OCI-LY7 (cell line): ENCODE results near the gene LRRC37A2. TPM values are rescaled to one million over a fixed set of nuclear protein-coding genes. Genes with fewer than 3 reads are reported as not detected.
"Not testable (repeated sequence)": the region's sequence is repeated elsewhere in the genome, so short reads cannot be mapped to it uniquely, and the experiment has no call there.

Source experiments
- Bru-seq: library from RNA; stranded (reverse); fragments of 400-500 nt; gene quantifications from one replicate; lab custom pipeline; 2021; lab: Mats Ljungman, UMichigan
- BruChase-seq, 2 experiments: library from RNA; stranded (reverse); fragments of 400-500 nt; gene quantifications; one replicate each; lab custom pipeline; 2021; lab: Mats Ljungman, UMichigan
- BruUV-seq: library from RNA; stranded (reverse); fragments of 400-500 nt; replicated peaks from 2 replicates; lab custom pipeline; 2021; lab: Mats Ljungman, UMichigan
- CTCF ChIA-PET: fragments of 300-600 bp; sonication (Branson Sonifier 250); formaldehyde crosslinking; loops from one replicate; lab custom pipeline; 2022; ENCODE audit warnings: antibody characterized with exemption; ENCODE audit not compliant: unreplicated experiment; lab: Charles Lee
- POLR2A ChIA-PET: fragments of 300-600 bp; sonication (Branson Sonifier 250); formaldehyde crosslinking; loops from one replicate; lab custom pipeline; 2022; ENCODE audit warnings: antibody characterized with exemption; lab: Charles Lee
- DNase-seq: peaks from one replicate; pipeline ENCODE4 v3.0.0-alpha.2; 2015; ENCODE audit warnings: low spot score
- H2AFZ ChIP-seq: fragments of 200-600 bp; sonication (generic), shearing (Covaris generic); 2 replicates; pipeline ENCODE4 v1.6.1; 2014; ENCODE audit warnings: mild to moderate bottlenecking, antibody characterized with exemption, low read length, moderate library complexity
- H3K27ac ChIP-seq: fragments of 200-600 bp; sonication (generic); 2 replicates; pipeline ENCODE4 v1.5.1; 2014; ENCODE audit warnings: mixed run types, low read depth, mild to moderate bottlenecking, moderate library complexity, low read length, inconsistent platforms; ENCODE audit not compliant: poor library complexity, severe bottlenecking
- H3K36me3 ChIP-seq: fragments of 200-600 bp; sonication (generic); 2 replicates; pipeline ENCODE4 v1.6.1; 2014; ENCODE audit warnings: mild to moderate bottlenecking, antibody characterized with exemption, low read length, moderate library complexity, mixed read lengths; ENCODE audit not compliant: insufficient read depth
- H3K4me1 ChIP-seq: fragments of 200-600 bp; sonication (generic); 2 replicates; pipeline ENCODE4 v1.5.1; 2014; ENCODE audit warnings: mild to moderate bottlenecking, low read length; ENCODE audit not compliant: insufficient read depth, poor library complexity, severe bottlenecking
- H3K4me2 ChIP-seq: fragments of 200-600 bp; sonication (generic); 2 replicates; pipeline ENCODE4 v1.6.1; 2014; ENCODE audit warnings: mild to moderate bottlenecking, low read length
- H3K4me3 ChIP-seq: fragments of 200-600 bp; sonication (generic); 2 replicates; pipeline ENCODE4 v1.5.1; 2014; ENCODE audit warnings: mild to moderate bottlenecking, low read depth, low read length; ENCODE audit not compliant: poor library complexity, severe bottlenecking
- H3K79me2 ChIP-seq: fragments of 200-600 bp; sonication (generic); 2 replicates; pipeline ENCODE4 v1.6.1; 2016; ENCODE audit warnings: low read depth, mild to moderate bottlenecking, low read length, moderate library complexity, mixed read lengths; ENCODE audit not compliant: insufficient read depth
- H3K9me2 ChIP-seq: fragments of 200-600 bp; sonication (generic); 2 replicates; pipeline ENCODE4 v1.6.1; 2016; ENCODE audit warnings: mild to moderate bottlenecking, low read length, mixed read lengths; ENCODE audit not compliant: insufficient read depth
- H3K9me3 ChIP-seq: fragments of 200-600 bp; sonication (generic); 2 replicates; pipeline ENCODE4 v1.6.1; 2014; ENCODE audit warnings: mild to moderate bottlenecking, mixed run types, low read length, mixed read lengths
- H4K20me1 ChIP-seq: fragments of 200-600 bp; sonication (generic); 2 replicates; pipeline ENCODE4 v1.6.1; 2014; ENCODE audit warnings: mild to moderate bottlenecking, antibody characterized with exemption, low read length, moderate library complexity, mixed read lengths; ENCODE audit not compliant: insufficient read depth
- intact Hi-C: fragments of 100-400 bp; cut with micrococcal nuclease; formaldehyde crosslinking; loops from one replicate; pipeline ENCODE4 v1.10.0; 2022; ENCODE audit not compliant: unreplicated experiment
- long read RNA-seq: library from polyadenylated mRNA; stranded (forward); transcript quantifications from one replicate; pipeline ENCODE4 v2.0.0, GENCODE V29; 2022
- total RNA-seq, 2 experiments: library from RNA; depleted of rRNA in 1 of 2; stranded (reverse); fragments of >200 nt in 1 of 2; shearing (Covaris generic) in 1 of 2; gene quantifications; 2 replicates each; pipeline ENCODE4 v1.2.3, GENCODE V29; 2014 to 2022

The LRRC37A2 gene
- total RNA-seq (2014; rRNA removed; shearing (Covaris generic)) (21.5 and 21.6 TPM in 2 replicates), total RNA-seq (2022) (20.9 and 21.0 TPM in 2 replicates), Bru-seq, nascent RNA (percentile 71 among the genes with signal in this experiment), BruChase-seq, experiment 1, labeled RNA remaining after a 6-hour chase (percentile 76 among the genes with signal in this experiment), BruChase-seq, experiment 2, labeled RNA remaining after a 2-hour chase (percentile 78 among the genes with signal in this experiment)
- long read RNA-seq, full-length matches to known transcripts, result 2 of 27 reads
- long read RNA-seq, partial matches to known transcripts, result 2 of 27 reads
- long read RNA-seq, other reads (novel, unspliced or antisense), result 23 of 27 reads

DNA sequence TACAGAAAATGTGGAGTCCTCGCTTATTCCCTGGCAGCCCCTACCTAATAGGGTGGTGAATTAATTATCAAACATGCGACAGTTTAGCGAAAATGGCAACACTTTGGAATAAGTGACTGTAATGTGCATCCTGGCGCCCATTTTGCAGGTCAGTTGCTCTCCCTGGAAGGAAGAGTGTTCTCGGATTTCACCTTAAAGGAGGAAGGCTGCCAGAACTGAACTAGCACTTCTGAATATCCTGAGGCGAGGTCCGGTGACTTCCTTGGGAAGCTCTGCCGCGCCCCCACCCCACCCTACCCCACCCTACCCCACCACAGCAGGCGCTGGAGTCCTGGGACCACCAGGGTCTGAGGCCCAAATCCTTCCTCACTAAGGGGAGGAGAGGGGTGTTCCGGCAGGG is at the start of gene LRRC37A2:
Gene LRRC37A2, plus strand, starts transcription at position 301 of the 400 bp plus-strand sequence. CDS start 245 bp downstream, outside the sequence.
- POLR2A ChIA-PET, CTCF ChIA-PET: not testable (repeated sequence)

DNA sequence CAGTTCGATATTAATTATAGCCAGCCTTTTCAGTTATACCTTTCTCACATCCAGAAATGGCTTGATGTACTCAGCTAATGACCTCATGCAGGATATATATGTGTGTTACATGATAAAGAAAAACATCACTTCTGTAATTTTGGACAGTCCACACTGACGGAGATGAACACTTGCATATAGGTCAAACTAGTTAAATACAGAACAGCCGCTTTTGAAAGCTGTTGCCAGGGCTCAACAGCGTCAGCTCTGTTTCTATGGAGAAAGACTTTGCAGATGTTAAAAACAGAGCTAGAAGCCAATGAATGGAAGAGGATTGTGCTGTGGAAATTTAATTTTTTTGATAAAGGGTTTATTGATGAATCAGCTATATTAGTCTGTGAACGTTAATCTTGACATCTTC is 44.6 kb upstream of the LRRC37A2 start:
- H3K36me3 ChIP-seq, H3K4me1 ChIP-seq, intact Hi-C loops, H3K4me2 ChIP-seq, DNase-seq, H2AFZ ChIP-seq, H4K20me1 ChIP-seq, H3K9me3 ChIP-seq, H3K9me2 ChIP-seq, H3K4me3 ChIP-seq, H3K79me2 ChIP-seq, CTCF ChIA-PET, POLR2A ChIA-PET, BruUV-seq, H3K27ac ChIP-seq: not testable (repeated sequence)

More for the DNA sequence above, at the start of gene LRRC37A2:
- H4K20me1 ChIP-seq, H3K9me3 ChIP-seq, H3K4me3 ChIP-seq, H3K4me1 ChIP-seq, H3K9me2 ChIP-seq, H2AFZ ChIP-seq, intact Hi-C loops, BruUV-seq, DNase-seq, H3K36me3 ChIP-seq, H3K79me2 ChIP-seq, H3K4me2 ChIP-seq, H3K27ac ChIP-seq: not testable (repeated sequence)

DNA sequence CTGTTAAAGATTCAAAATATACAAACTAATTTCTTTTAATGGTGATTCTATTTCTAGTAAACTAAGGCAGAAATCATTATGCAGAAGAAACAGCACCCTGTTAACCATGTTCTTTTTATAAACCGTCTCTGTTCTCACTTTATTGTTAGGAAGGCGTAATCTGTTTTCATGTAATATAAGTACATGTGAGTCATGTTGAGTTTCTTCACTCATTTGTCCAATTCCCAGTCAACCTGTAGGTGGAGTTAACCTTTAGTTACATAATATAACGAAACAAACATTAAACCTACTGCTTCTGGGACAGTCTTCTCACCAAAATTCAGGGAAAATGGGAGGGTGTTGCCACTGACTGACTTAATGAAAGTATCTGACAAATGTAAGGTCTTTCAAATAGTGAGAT is 37.8 kb upstream of the LRRC37A2 start:
- DNase-seq, H3K9me2 ChIP-seq, H3K79me2 ChIP-seq, H4K20me1 ChIP-seq, intact Hi-C loops, H2AFZ ChIP-seq, H3K4me2 ChIP-seq, H3K27ac ChIP-seq, CTCF ChIA-PET, H3K4me3 ChIP-seq, BruUV-seq, H3K4me1 ChIP-seq, POLR2A ChIA-PET, H3K9me3 ChIP-seq, H3K36me3 ChIP-seq: not testable (repeated sequence)

DNA sequence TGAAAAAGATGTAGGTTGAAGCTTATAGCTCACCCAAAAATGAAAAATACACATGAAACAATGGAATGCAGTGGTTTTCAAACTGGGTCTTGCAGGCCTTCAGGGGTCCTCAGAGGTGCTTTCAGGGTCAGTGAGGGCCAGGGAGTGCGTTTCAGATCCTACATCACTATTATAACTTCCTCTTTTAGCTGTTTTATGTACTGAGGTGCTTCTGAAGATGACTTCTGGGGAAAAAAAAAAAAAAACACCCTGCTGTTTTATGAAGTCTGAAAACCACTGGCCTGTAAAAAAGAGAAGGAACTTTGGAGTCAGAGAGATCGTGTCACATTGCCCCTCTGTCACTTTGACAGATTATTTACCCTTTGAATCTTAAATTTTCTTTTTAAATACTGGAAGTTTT is 36.7 kb upstream of the LRRC37A2 start:
- H3K9me2 ChIP-seq, H3K4me3 ChIP-seq, H3K9me3 ChIP-seq, intact Hi-C loops, CTCF ChIA-PET, H4K20me1 ChIP-seq, H3K4me2 ChIP-seq, H3K4me1 ChIP-seq, H2AFZ ChIP-seq, H3K79me2 ChIP-seq, POLR2A ChIA-PET, BruUV-seq, H3K27ac ChIP-seq, H3K36me3 ChIP-seq: not testable (repeated sequence)
- DNase-seq, result peak; percentile 22

DNA sequence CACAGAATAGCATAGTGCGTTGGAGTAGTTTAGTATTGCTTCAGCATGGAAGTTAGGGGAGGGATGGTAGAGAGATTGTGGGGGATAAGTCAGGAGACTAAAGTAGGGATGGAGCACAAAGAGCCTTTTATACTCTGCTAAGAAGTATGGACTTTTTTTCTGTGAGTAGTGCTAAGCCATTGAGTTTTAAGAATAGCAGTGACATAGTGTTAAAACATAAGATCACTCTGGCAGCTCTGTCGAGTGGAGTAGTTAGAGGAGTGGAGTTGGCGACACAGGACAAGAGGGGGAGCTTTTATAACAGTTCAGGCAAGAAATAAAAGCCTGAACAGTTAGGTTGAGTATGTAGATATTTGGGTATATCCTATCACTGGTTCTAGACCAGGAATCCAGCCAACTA is 33.4 kb upstream of the LRRC37A2 start:
- H4K20me1 ChIP-seq, DNase-seq, H3K4me2 ChIP-seq, H3K9me3 ChIP-seq, CTCF ChIA-PET, H3K36me3 ChIP-seq, H3K4me1 ChIP-seq, H2AFZ ChIP-seq, H3K27ac ChIP-seq, H3K79me2 ChIP-seq, H3K4me3 ChIP-seq, intact Hi-C loops, BruUV-seq, POLR2A ChIA-PET, H3K9me2 ChIP-seq: not testable (repeated sequence)

DNA sequence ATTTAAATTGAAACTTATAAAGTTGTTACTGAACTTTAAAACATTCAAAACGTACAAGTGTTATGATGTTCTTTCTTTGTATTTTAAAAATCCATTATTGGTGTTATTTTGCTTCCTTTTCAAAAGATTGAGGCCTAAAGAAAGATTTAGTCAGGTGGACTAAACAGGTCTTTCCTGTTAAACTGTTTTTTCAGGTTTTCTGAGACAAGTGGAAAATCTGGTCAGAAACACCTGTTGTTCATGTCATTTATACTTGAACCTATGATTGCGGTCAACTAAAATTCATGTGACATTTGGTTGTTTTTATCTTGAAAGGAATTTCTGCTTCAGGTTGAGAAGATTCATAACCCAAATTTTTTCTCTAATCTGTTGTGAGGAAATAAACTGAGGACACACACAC is 31.0 kb upstream of the LRRC37A2 start:
- H3K79me2 ChIP-seq, H3K27ac ChIP-seq, H3K4me2 ChIP-seq, H3K9me2 ChIP-seq, DNase-seq, H3K4me3 ChIP-seq, POLR2A ChIA-PET, H3K4me1 ChIP-seq, BruUV-seq, CTCF ChIA-PET, H3K9me3 ChIP-seq, H3K36me3 ChIP-seq, intact Hi-C loops, H4K20me1 ChIP-seq, H2AFZ ChIP-seq: not testable (repeated sequence)
